Muscle of back (tissue), 11 donors: ENCODE results near the gene TSPEAR. TPM values are rescaled to one million over a fixed set of nuclear protein-coding genes. Genes with fewer than 3 reads are reported as not detected.
A peak's percentile ranks its signal among the peaks of the same experiment; 100 is the strongest.

Source experiments
- DNase-seq, 3 donors: peaks; one replicate each; pipeline versions ENCODE4 v3.0.0 to v3.0.0-alpha.2; 2013
- polyA plus RNA-seq, 10 donors: library from polyadenylated mRNA; unstranded; fragments of 120-200 nt; gene quantifications; one replicate each; pipeline ENCODE4 v1.2.1, GENCODE V29; 2013; ENCODE audit not compliant: insufficient read length in 10 of 10

TSPEAR gene
- polyA plus RNA-seq, 10 donors = 0.10 to 3.2 (median 0.22) TPM; not detected in 1

DNA sequence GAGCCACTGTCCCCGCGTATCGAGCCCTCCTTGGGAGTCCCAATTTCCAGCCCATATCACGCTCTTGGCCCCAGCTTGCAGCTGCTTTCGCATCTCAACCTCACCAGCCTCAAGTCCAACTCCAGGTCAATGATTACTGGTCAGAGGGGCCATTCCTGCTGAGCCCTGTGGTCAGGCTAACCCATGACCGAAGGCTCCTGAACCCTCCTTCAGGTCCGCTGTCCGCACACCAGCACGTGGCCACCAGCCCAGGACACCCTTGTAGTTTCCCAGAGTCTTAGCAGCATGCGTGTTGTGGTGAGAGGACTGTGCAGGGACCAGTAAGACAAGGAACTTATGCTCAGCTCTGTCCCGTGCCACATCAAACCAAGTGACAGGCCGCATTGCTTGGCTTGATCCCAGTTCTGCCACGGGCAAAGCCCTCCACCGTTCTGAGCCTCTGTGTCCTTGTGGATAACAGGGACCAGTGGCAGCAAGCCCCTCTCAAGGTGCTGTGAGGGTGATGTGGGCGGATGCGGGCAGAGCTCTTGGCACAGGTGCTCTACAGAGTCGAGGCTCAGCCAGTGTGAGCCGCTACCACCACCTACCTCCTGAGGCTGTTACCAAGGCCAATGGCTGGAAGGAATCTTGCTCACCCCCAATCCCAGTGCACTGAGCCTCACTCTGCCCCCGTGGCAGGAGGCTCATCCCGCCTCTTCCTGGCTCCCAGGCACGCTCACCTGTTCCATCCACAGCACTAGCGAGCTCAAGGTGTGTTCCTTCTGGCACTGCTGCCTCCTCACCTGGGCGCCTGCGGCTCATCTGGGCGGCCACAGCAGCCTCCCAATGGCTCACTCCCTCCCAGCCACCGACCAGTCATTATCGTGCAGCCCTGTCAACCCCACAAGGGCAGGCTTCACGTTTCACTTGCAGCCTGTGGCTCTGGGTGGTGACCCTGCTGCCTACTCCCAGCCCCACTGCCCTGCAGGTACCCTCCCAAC, 191.7 kb downstream of the TSPEAR start:
- no peak for DNase-seq

DNA sequence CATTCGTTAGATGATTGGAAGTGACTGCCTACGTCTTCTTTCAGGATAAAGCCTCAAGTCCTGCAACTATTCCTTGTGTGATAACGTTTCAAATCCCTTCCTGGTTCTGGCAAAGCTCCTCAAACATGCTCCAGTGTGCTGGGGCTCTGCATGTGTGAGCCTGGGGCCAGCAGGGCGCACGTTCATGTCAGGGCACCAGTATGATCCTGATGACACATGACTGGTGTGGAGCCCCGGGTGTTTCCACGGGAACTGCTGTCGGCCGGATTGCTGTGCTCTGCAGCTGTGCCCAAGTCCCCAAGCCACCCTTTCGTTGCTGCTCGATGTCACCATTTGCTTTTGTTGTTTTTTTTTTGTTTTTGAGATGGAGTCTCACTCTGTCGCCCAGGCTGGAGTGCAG, 192.7 kb downstream of the TSPEAR start:
- no peak for DNase-seq

DNA sequence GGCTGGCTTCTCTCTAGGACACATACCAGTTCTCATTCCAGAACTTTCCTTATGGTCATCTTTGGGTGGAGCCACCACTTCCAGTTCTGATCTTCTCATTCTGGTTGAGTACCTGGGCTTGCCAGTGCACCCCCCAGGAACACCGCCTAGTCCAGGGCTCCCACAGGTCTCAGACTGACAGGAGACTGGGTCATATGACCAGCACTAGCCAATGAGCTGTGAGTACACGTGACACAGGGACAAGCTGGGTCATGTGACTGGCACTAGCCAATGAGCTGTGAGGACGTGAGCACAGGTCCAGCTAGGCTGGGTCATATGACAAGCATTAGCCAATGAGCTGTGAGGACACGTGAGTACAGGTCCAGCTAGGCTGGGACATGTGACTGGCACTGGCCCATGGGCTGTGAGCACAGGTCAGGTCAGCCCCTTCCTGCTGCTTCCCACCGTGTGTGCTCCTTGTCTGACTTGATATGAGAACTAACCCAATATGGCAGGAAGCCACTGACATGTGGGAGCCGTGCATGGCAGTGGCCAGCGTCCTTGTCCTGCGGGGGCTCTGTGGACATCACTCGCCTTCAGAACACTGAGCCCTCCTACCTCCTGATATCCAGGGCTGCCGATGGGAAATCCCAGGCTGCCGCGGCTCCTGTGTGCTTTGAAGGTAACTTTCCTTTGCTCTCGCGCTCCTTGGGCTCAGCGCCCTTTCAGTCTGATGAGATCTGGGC, 194.0 kb downstream of the TSPEAR start:
- DNase-seq = no peak

DNA sequence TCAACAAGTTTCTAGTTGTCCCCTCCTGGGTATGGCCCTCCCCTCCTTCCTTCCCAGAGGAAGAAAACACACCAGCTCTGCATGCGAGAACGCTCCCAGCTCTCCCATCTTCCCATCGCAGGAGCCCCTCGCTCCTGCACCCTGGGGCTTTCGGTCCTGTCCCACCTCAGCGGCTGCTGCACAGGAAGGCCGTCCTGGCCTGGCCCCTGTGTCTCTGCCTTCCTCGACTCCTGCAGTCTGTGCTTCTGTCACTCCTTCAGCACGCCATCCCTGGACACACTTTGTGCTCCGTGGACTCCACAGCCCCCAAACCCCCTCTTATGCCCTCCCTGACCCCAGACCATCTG, 194.6 kb downstream of the TSPEAR start:
- DNase-seq = no peak

DNA sequence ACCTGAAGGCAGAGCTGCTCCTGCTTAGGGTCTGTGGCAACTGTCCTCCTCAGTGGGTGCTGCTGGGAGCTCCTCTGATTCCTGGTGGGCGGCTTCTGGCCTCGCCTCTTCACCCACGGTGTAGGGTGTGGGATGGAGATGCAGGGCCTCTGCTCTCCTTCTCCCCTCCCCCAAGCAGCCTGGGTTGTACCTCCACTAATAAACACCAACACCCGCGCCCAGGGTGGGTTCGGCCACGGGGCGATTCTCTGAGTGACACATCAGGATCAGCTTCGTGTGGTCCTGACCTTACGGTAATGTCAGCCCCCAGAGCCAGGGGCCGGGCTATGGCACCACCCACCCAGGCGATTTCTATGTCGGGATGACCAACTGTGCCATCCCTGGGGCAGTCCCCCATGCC, 195.0 kb downstream of the TSPEAR start:
- DNase-seq = no peak

DNA sequence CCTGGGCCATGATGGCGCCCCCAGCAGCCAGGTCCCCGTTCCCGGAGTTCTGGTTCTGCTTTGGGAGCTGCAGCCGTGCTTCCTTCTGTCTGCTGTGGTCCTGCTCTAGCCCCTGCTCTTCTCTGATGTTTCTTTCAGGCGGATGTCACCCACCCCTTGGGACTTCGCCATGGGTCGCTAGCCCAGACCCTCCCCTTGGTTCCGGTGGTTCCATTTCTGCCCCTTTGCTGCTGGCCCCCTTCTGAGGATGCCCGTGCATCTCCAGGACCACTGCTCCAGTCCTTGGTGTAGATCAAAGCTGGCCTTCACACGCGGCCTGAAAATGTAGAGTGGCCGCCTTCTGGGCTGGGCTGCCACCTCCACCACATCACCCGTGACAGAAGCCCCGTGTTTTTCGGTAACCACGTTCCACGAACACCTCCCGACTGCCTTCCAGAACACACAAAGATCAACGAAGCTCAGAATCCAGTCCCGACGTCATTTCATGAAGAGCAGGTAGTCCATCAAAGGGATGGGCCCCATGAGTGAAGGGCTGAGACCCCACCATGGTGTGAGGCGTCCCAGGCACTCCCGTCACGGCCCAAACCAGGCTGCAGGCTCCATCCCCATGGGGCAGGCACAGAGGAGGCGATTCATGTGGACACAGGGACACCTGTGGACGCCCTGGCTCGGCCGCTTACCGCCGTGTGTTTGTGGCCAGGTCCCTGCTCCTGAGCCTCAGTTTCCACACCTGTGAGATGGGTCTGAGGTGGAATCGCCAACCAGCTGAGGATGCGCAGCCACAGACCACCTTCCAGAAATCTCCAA, 195.8 kb downstream of the TSPEAR start:
- no peak for DNase-seq

DNA sequence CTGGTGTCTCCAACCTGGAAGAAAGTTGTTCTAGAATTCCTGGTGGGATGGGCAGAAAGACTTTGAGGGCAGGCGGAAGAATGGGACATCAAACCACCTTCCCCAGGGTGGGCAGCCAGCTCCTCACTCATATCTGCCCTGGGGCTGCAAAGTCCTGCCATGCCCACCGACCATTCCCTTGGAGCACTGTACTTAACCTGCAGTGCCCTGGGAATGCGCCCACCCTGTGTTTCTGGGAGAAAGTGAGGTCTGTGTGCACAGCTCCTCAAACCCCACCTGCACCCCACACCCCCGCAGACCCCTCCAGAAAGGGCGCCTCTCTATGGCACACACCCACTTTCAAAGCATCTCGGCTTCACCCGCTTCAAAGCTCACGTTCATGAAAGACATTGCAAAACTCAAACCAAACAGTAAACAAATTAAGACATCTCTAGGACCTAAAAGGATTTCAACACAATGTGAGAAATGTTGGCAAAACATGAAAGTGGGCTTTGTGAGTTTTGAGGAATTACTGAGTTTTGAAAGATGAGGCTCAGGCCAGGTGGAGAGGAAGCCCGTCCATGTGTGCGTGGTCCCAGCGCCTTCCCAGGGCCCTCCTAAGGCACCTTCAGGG, 196.5 kb downstream of the TSPEAR start:
- no peak for DNase-seq

DNA sequence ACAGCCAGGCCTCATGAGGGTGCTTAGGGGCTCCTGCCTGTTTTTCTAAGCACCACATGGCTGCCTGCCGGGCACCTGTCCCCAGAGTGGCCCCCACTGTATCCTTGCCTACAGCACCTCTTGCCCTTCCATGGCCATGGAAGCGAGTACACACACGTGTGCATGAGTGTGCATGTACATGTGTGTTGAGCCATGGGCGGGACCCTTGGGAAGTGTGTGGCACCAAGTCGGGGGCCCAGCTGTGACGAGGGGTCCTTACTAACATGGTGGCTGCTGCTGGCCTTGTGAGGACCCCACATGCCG, 197.2 kb downstream of the TSPEAR start:
- no peak for DNase-seq

DNA sequence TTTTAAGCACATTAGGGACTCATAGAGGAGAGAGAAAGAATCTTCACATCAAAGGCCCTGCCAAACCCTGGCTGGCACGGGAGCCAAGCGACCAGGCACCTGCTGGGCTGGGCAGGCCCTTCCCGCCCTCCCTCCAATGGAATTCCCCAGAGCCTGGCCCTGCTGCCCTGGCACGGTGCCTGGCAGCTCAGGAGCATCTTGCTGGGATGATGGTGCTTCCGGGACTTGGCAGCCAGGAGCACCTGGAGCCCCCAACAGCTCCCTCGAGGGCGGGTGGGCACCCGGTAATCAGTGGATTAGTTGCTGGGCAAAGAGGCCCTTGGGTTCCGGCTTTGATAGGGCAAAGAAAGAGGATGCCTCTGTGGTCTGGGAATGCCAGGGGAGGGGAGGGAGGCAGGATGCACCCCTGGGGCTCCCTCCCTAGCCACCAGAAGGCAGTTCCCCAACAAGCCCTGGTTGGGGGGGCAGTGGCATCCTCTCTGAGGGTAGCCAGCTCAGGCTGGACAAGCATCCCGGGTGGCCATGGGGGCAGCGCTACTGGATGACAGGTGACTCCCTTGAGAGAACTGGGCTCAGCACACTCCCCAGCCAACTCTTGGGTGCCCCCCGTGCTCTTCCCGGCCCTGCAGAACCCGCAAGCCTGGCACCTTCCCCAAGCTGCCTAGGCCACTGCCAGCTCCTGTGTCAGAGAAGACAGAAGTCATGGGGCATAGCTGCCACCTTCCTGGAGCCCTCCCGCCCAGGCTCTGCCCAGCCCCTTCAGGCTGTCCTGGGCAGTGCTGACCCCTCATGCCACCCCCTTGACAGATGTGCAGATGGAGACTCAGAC, 197.8 kb downstream of the TSPEAR start:
- DNase-seq = no peak

DNA sequence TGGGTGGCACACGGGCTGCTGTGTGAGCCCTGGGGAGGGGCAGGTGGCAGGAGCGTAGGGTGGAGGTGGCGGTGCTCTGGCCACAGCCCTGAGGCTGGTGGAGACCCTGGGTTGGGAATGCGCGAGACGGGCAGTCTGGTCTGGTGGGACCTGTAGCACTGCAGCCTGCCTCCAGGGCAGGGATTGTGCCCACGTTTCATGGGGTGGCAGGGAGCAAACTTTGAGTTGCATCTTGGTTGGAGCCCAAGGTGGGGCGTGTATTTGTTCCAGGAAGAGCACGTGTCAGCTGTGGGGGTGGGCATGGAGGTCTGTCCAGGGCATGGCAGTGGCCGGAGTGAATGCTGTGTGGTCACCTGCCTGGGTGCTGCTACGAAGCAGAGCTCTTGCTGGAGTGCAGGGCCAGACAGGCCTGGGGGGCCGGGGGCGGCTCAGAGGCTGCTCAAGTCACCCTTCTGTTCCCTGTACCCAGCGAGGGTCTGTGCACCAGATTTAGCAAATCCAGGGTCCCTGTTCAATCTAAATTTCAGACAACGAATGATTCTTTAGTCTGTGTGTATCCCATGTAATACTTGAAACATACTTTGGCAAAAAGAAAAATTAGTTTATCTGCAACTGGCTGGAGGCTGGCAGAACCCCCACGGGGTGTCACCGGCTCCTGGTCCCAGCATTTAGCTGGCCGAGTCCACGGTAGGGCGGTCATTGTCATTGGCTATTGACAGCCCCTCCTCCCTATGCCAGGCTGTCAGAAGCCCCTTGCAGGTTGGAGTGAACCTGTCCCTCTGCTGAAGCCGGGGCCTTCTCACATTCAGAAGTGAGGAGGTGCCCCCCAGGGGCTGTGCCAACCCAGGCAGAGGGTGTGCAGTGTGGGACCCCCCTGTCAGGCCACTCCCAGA, 198.6 kb downstream of the TSPEAR start:
- DNase-seq = no peak

DNA sequence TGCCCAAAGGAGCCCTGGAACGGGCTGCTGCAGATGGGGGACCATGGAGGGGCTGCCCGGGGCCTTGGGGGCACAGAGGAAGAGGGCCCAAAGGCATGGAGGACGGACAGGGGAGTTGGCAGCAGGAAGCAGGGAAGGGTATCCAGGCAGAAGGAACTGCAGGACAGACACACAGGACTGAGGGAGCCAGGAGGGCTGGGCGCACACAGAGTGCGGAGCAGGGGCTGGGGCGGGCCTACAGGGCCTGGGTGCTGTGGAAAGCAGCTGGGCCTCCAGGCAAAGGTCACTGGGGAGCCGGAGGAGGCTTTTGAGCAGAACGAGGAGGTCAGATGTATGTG, 199.5 kb downstream of the TSPEAR start:
- DNase-seq = no peak

DNA sequence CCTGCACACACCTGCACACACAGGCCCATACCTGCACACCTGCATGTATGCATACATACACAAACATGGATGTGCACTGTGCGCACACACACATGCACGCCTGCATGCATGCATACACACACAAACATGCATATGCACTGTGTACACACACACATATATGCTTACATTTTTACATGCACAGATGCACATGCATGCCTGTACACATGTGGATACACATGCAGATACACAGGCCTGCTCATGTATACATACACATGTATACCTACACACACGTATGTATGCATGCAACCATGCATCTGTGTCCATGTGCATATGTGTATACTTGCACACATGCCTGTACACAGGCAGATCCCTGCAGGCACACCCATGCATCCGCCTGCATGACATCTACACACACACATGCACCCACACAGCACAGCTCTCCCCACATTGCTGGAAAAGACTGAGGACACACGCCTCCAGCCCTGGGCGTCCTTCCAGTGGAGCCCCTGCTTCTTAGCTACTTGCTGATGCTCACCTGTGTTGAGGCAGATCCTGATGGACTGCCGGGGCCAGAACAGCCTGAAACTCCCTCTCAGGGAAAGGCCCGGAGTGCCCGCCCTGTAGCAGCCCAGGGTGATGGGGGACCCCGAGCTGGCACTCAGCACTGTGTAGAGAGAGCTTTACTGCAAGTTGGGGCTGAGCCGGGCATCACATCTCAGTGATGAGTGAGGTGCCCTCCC, 200.0 kb downstream of the TSPEAR start:
- DNase-seq = no peak

DNA sequence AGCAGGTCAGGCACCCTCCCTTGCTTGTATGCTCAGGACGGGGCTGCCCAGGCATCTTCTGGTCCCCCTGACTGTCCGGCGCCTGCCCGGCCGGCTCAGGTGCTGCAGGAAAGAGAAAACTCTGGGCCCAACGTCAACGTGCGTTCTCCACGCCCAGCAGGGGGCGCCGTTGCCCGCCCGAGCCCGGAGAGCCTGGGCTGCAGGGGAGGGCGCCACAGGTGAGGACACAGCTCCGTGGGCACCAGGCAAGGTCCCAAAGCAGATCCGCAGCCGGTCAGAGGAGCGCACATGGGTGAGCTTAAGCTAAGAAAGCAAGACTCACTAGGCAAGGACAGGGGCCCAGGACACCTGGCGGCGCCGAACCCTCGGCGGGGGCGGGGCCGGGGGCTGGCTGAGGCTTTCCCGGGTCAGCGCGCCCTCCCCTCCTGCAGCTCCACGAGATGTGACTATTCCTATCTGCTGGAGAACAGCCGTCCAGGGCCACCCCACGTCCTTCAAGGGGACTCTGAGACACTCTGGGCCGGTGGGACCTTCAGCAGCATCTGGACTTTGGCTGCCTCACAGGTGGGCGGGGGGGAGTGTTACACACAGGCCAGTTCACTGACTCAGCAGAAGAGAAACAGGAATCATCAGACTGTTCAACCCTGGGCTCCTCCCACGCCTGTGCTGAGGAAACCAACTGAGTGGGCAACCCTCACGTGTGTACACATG, 200.7 kb downstream of the TSPEAR start:
- peak in 2 of 3 donors; percentile 38 to 62 for DNase-seq

DNA sequence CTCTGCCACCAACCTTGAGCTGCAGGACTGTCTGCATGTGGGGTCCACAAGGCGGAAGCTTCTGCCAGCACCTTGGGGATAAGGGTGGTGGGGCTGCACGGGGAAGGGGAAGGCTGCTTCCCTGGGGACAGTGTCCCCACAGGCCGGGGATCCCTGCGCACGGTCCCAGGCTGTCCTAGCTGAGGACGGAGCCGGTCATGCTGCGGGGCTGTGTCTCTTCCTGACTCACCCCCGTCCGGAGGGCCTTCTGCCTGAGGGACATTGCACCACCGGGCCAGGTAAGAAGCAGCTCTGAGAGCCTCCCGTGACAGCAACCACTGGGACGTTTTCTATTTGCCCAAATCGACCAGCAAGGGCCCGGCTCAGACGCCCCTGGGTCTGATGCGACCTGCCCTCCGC, 201.3 kb downstream of the TSPEAR start:
- no peak for DNase-seq

DNA sequence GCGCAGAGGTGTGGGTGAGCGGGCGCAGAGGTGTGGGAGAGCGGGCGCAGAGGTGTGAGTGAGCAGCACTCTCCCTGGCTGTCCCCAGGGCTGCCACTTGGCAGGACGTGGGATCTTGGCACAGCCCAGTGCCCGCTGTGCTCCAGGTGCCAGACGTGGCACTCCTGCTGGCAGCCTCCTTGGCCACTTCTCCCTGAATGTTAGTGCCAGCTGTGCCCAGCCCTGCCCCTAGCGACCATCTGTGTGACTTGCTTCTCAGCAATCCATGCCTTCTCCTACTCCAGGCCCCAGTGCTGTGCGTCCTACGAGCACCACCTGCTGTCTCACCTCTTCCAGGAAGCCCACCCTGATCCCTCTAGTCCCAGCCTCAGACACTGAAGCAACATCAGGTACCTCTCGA, 201.8 kb downstream of the TSPEAR start:
- no peak for DNase-seq

DNA sequence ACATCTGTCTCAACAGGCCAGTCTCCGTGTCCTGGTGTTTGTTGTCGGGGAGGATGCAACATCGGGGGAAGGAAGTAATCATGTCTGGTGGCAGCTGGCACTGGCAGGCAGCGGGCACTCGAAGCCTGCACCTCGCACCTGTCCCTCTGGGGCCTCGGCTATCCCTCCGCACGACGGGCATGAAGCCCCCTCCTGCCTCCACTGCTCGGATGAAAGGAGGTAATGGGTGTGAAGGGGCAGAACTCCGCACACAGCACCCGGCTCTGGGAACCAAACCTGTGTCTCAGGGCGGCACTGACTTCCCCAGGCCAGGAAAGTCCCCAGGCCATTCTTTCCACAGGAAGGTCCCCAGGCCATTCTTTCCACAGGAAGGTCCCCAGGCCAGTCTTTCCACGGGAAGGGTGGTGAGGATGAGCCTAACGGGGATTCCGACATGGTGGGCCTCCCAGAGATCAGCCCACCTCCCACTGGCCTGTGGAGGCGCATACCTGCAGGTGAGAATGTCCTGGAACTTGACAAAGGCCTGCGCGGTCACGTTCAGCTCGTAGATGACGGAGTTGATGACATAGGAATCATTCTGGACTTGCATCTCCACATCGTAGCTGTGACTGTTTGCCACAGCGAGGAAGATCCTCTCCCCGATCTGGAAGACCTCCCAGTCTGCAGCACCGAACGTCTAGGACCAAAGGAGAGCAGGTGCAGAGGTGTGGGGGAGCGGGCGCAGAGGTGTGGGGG, 202.5 kb downstream of the TSPEAR start:
- DNase-seq = no peak

DNA sequence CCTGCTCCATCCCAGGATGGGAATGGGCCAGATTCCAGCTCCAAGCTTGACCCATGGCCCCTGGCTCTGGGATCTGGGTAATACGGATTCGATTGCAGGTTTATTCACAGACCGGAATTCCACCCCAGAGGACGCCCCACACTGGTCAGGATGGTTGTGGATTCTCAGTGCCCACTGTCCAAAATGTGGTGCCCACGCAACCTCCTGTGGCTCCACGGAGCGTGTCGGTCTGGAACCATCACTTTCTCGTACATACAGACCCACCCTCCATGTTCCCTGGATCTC, 203.0 kb downstream of the TSPEAR start:
- no peak for DNase-seq

DNA sequence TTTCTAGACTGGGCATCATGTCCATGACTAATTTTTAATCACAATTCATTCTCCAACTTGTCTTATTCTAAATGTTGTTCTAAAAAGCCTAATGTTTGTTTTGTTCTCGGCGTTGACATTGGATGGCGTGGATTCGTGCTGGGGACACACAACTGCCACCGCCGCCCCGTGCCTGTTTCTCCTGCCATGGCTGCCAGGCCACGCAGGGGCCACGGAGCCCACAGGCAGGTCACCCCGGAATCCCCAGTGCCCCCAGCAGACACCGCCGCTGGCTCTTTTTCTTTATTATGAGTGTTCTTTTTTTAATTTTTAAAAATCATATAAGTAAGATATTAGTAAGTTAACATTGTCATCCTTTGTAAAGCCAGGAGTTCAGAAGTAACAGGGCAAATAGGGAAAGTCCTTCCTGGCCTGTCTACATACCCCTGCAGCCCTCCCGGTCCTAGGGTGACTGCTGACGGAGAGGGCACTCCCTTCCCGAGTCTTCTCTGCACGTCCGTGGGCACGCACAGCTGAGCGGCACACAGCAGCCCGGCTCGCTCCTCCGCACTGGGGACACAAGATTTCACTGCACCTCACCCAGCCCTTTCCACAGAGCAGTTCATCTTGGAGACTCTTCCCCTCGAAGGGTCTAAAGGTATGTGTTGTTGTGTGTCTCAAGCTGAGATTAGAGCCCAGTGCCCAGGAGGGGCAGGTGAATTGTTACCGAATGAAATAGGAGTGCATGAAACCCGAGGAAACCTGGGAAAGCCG, 203.5 kb downstream of the TSPEAR start:
- no peak for DNase-seq
